HEK293T (cell line): ENCODE results near the gene MMP17.

ENCODE experiments used
- CTCF ChIA-PET: fragments of 350-600 bp; formaldehyde crosslinking; extraction: SDS; loops from one replicate; lab custom pipeline; 2021; ENCODE audit warnings: antibody characterized with exemption, inconsistent platforms; lab: Yijun Ruan, JAX
- POLR2A ChIA-PET: fragments of 350-600 bp; formaldehyde crosslinking; extraction: SDS; loops from one replicate; lab custom pipeline; 2020; ENCODE audit warnings: antibody characterized with exemption, inconsistent platforms; lab: Yijun Ruan, JAX
- DNase-seq: peaks from one replicate; pipeline ENCODE4 v3.0.0; 2012; ENCODE audit warnings: mixed read lengths; ENCODE audit errors: extremely low spot score
- ARNT ChIP-seq: fragments of 450-650 bp; IDR thresholded peaks from 2 replicates; pipeline ENCODE4 v1.6.1; 2017; ENCODE audit warnings: mild to moderate bottlenecking
- BHLHE40 ChIP-seq: fragments of 450-650 bp; IDR thresholded peaks from 2 replicates; pipeline ENCODE4 v1.6.1; 2016; ENCODE audit warnings: mild to moderate bottlenecking, moderate library complexity, borderline replicate concordance
- CTBP1 ChIP-seq: fragments of 450-650 bp; IDR thresholded peaks from 2 replicates; pipeline ENCODE4 v1.6.1; 2016; ENCODE audit warnings: borderline replicate concordance
- ELF4 ChIP-seq: fragments of 450-650 bp; IDR thresholded peaks from 2 replicates; pipeline ENCODE4 v1.6.1; 2017; ENCODE audit warnings: antibody characterized with exemption
- FOXA1 ChIP-seq: fragments of 450-650 bp; IDR thresholded peaks from 2 replicates; pipeline ENCODE4 v1.6.1; 2016; ENCODE audit warnings: mild to moderate bottlenecking
- FOXK2 ChIP-seq: fragments of 450-650 bp; IDR thresholded peaks from 2 replicates; pipeline ENCODE4 v1.6.1; 2016; ENCODE audit warnings: mild to moderate bottlenecking
- FOXM1 ChIP-seq: fragments of 450-650 bp; IDR thresholded peaks from 2 replicates; pipeline ENCODE4 v1.6.1; 2017; ENCODE audit warnings: mild to moderate bottlenecking, borderline replicate concordance
- HDGF ChIP-seq: fragments of 450-650 bp; IDR thresholded peaks from 2 replicates; pipeline ENCODE4 v1.6.1; 2017; ENCODE audit warnings: antibody characterized with exemption, borderline replicate concordance
- L3MBTL2 ChIP-seq: fragments of 450-650 bp; conservative IDR thresholded peaks from 2 replicates; pipeline ENCODE4 v1.6.1; 2016; ENCODE audit warnings: mild to moderate bottlenecking
- LEF1 ChIP-seq: fragments of 450-650 bp; IDR thresholded peaks from 2 replicates; pipeline ENCODE4 v1.6.1; 2017; ENCODE audit warnings: mild to moderate bottlenecking, borderline replicate concordance
- NFRKB ChIP-seq: fragments of 450-650 bp; IDR thresholded peaks from 2 replicates; pipeline ENCODE4 v1.6.1; 2016; ENCODE audit warnings: mild to moderate bottlenecking, moderate library complexity
- PKNOX1 ChIP-seq: fragments of 450-650 bp; IDR thresholded peaks from 2 replicates; pipeline ENCODE4 v1.6.1; 2016
- SP1 ChIP-seq: fragments of 450-650 bp; IDR thresholded peaks from 2 replicates; pipeline ENCODE4 v1.6.1; 2017
- SUZ12 ChIP-seq: fragments of 450-650 bp; IDR thresholded peaks from 2 replicates; pipeline ENCODE4 v1.6.1; 2016; ENCODE audit warnings: mild to moderate bottlenecking
- TARDBP ChIP-seq: fragments of 450-650 bp; IDR thresholded peaks from 2 replicates; pipeline ENCODE4 v1.6.1; 2016
- ZNF384 ChIP-seq: fragments of 450-650 bp; IDR thresholded peaks from 2 replicates; pipeline ENCODE4 v1.6.1; 2016

Gene MMP17

GRCh38 chr12:131860472-131861260 is 32.5 kb downstream of the MMP17 start:
- DNase-seq, result peak; percentile 38
- ChIA-PET POLR2A (interaction anchor here (0.9 to 1.0 kb wide), 2 partner anchors 10 to 70 kb away, joined by 3 to 4 read pairs; no protein-coding TSS in a partner anchor), CTCF (interaction anchor here (0.6 kb wide), 2 partner anchors 21 to 653 kb away, joined by 3 to 4 read pairs; no protein-coding TSS in a partner anchor)
- peak; percentile 82 for TF ChIP-seq PKNOX1
- TF ChIP-seq SP1, result no peak
- no peak for TF ChIP-seq FOXA1
- 0 out of 2 replicates have a peak, but pooled peaks have one; percentile 6 for TF ChIP-seq TARDBP
- TF ChIP-seq HDGF, result no peak
- no peak for TF ChIP-seq ELF4
- TF ChIP-seq L3MBTL2, result no peak
- no peak for TF ChIP-seq NFRKB
- TF ChIP-seq FOXK2, result no peak
- no peak for TF ChIP-seq ZNF384
- TF ChIP-seq ARNT, result no peak
- TF ChIP-seq FOXM1, result no peak
- TF ChIP-seq SUZ12, result no peak
- no peak for TF ChIP-seq CTBP1
- no peak for TF ChIP-seq BHLHE40
- no peak for TF ChIP-seq LEF1

DNA sequence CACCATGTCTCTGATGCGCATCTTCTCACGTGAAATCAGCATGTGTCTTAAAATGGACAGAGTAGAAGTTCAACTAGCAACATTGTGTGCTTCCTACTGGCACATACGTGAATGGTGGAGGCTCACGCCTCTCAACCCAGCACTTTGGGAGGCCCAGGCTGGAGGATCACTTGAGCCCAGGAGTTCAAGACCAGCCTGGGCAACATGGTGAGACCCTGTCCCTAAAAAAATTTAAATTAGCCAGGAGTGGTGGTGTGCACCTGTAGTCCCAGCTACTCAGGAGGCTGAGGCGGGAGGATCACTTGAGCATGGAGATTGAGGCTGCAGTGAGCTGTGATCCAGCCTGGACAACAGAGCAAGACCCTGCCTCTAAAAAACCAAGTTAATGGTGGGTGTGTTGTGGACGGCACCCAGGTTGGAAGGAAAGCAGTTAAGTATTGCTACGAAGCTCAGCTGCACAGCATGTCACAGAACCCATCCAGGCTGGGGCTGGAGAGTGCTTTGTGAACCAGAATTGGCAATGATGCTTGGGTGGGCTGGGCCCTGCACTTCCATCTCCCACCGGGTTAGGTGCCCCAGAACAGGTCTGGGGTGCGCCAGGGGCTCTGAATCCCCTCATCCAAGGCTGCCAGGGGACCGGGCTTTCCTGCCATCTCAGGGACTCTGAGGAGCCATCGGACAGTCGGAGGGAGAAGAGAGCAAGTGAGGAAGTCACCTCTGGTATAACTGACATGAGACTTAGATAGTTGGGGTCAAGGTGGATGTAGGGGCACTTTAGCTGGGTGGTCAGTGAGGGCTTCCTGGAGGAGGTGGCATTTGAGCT is 33.3 kb downstream of the MMP17 start:
- ChIA-PET CTCF (no interaction called here), POLR2A (no interaction called here)
- TF ChIP-seq SUZ12 (no peak), SP1 (no peak), FOXA1 (no peak), NFRKB (no peak)
- DNase-seq, result no peak

DNA sequence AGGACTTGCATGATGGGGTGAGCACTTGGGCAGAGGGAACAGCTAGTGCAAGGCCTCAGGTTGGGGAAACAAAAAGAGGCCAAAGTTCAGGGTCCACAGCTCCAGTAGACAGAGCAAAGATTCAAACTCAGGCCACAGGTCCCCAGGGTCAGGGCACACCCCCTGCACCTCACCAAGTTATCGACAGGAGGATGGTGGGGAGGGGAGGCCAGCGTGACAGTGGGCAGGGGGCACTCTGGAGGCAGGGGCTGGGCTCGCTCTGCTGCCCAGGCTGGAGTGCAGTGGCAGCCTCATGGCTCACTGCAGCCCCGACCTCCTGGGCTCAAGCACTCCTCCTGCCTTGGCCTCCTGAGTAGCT is 33.9 kb downstream of the MMP17 start:
- CTCF ChIA-PET, result no interaction called here
- POLR2A ChIA-PET, result no interaction called here
- DNase-seq, result no peak
- TF ChIP-seq CTBP1 (no peak), SUZ12 (no peak), PKNOX1 (no peak), TARDBP (no peak), FOXA1 (no peak), ARNT (no peak), ZNF384 (no peak), ELF4 (no peak), L3MBTL2 (no peak), BHLHE40 (no peak), NFRKB (no peak), FOXK2 (no peak), SP1 (no peak), FOXM1 (no peak), LEF1 (no peak), HDGF (no peak)

DNA sequence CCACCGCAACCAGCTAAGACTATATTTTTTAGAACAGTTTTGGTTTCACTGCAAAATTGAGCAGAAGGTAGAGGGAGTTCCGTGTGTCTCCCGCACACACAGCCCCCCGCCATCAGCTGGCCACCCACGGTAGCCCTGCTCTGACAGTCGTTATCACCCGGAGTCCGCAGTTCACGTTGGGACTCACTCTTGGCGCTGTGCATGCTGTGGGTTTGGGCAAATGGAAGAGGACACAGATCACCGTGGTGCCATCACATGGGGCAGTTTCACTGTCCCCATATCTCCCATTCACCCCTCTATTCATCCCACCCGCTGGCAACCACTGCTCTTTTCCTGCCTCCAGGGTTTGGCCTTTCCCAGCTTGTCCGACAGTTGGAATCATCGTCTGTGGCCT is 34.4 kb downstream of the MMP17 start:
- DNase-seq, result no peak
- ChIA-PET POLR2A (no interaction called here), CTCF (no interaction called here)
- no peak for TF ChIP-seq FOXA1
- no peak for TF ChIP-seq LEF1
- TF ChIP-seq HDGF, result no peak

DNA sequence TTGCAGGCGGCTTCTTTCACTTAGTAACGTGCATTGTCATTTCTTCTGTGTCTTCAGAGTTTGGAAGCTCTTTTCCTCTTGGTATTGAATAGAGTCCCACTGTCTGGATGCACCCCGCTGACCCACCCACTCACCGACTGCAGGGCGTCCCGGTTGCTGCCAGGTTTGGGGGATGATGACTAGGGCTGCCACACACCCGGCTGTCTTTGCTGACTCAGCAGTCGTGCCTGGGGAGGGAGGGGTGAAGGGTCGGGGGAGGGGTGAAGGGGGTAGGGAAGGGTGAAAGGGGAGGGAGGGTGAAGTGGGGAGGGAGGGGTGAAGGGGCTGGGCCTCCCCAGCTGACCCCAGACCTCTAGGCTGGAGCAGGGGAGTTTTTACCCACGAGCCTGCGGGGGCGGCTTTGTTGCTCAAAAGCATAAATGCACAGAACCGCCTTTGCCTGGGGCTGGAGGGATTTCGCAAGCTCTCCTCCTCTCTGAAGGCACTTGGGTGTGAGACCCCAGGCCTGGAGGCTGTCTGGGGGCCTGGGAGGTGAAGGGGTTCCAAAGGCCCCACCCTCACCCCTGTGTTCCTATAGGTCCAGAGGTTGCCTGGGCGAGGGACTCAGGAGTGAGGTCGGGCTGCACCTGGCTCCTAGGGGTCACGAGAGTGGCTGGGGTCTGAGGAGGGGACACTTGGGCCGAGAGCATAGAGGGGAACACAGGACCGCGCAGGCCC is 35.0 kb downstream of the MMP17 start:
- no peak for TF ChIP-seq ARNT
- TF ChIP-seq FOXM1, result no peak
- TF ChIP-seq TARDBP, result no peak
- TF ChIP-seq FOXA1, result no peak
- no peak for TF ChIP-seq SP1
- no peak for TF ChIP-seq ELF4
- TF ChIP-seq HDGF, result no peak
- TF ChIP-seq PKNOX1, result no peak
- no peak for TF ChIP-seq NFRKB
- TF ChIP-seq LEF1, result no peak
- TF ChIP-seq ZNF384, result no peak
- no peak for TF ChIP-seq CTBP1
- no peak for DNase-seq
- POLR2A ChIA-PET, result no interaction called here
- CTCF ChIA-PET, result no interaction called here
